GM18498 (cell line): ENCODE data around the gene S100A5.
"Not testable (repeated sequence)": the region's sequence is repeated elsewhere in the genome, so short reads cannot be mapped to it uniquely, and the experiment has no call there.

Experiments
- ATAC-seq: cut with Tn5 transposase; IDR thresholded peaks from one replicate; pipeline ENCODE4 v1.9.1; 2021; ENCODE audit warnings: mild to moderate bottlenecking, moderate library complexity; ENCODE audit not compliant: unreplicated experiment

The S100A5 gene, protein sequence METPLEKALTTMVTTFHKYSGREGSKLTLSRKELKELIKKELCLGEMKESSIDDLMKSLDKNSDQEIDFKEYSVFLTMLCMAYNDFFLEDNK

DNA sequence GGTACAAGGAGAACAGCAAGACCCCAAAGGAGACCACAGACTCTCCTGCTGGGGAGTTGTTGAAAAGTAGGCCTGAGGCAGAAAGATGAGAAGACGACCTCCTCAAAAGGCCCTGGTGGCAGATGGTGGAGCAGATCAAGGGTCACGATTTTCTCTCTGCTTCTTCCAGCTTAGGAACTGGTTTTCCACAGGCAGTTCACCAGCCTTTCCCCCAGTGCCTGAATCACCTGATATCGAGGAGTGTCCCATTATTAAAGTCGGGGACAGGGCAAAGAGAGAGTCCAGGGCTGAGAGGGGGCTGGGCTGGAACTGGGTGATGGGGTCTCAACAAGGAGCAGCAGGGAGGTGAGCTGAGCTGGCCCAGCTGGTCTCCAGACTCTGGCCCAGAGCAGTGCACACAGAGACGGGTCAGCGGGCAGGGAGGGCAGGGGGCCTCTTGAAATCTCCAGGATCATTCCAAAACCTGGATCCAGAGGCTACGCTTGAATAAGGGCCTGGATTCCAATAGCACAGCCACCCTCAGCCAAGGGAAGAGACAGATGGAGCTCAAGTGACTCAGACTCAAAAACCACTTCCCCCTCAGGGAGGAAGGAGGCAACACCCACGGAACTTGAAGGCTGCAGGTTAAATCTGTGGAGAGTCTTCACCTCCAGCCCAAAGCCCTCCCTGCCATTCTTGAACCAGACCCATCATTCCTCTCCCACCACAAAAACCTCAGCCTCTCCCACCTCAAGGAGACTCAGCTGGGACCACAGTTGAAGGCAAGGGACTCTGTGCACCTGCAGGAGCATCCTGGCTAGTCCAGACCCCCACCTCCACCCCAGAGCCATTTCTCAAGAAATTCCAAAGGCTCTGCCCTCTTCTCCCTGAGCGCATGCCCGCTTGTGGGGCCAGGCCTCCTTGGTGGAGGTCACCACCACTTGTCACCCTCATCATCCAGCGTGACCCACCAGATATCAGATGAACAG lies at the start of gene S100A5:
S100A5 (minus strand) TSS at position 541 of the 968 bp plus-strand sequence. CDS start 743 bp downstream, outside the sequence.
- no peak for ATAC-seq

DNA sequence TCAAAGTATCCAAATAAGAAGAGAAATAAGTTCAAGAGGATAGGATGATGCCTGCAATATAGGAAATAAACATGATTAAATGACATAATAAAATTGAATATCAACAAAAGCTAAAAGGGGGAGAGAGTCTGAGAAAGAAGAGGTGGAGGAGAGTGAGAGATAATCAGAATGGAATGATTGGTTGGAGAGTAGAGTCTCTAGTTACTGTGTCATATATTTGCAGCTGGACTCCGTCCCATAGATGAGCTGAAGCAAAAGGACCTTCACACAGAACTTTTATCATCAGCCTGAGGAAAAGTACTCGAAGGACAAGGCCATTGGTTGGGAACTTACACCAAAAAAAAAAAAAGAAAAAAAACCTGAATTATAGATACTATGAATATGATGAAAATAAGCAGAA lies 47.7 kb upstream of the S100A5 start:
- ATAC-seq, result no peak

DNA sequence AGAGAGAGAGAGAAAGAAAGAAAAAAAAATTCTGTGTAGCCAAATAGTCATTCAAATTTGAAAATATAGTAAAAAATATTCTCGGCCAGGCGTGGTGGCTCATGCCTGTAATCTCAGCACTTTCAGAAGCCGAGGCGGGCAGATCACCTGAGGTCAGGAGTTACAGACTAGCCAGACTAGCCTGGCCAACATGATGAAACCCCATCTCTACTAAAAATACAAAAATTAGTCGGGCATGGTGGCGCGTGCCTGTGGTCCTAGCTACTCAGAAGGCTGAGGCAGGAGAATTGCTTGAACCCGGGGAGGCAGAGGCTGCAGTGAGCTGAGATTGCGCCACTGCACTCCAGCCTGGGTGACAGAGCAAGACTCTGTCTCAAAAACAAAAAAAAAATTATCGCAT lies 47.3 kb upstream of the S100A5 start:
- not testable (repeated sequence) for ATAC-seq

DNA sequence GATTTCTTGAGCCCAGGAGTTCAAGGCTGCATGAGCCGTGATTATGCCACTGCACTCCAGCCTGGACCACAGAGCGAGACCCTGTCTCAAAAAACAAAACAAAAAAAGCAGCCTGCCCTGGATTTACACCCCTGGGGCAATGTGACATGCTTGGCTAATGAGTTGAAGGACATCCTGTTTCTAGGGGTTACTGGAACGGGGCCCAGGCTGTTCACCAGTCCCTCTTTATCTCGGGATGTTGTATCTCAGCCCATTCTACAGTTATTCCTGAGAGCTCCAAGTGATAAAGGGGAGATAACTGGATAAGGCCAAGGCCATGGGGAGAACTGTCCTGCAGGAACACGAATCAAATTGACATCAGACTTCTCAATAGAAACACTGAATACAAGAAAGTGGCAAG lies 46.6 kb upstream of the S100A5 start:
- ATAC-seq, result no peak

DNA sequence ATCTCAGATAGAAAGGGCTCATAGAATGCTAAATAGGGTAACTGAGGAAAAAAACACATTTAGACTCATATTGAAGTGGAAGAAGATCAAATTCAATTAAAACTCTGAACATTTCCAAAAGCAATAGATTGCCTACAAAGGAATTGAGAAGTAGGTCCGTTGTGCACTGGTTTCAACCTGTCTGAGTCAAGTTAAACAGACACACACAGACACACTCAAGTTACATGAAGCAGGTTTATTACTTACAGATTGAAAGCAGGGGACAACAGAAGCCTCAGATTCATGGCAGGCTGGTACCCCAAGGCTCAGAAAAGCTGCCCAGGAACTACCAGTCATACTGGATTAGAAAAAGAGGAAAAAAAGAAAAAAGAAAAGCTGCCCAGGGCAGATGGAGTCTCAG lies 45.6 kb upstream of the S100A5 start:
- no peak for ATAC-seq

DNA sequence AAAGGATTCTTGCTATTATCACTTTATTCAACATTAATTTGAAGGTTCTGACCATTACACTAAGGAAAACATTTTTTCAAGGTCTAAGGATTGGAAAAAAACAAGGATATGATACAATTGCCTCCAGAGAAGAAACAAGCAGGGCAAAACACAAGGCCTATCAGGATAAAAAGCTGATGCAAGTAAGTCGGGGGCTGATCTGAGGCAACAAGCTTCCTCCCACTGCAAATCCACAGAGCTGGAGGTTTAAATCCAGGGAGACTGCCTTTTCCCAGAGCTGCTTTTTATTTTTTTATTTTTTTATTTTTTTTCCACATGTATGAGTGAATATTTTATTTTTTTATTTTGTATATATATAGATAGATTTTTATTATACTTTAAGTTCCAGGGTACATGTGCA lies 44.3 kb upstream of the S100A5 start:
- no peak for ATAC-seq

DNA sequence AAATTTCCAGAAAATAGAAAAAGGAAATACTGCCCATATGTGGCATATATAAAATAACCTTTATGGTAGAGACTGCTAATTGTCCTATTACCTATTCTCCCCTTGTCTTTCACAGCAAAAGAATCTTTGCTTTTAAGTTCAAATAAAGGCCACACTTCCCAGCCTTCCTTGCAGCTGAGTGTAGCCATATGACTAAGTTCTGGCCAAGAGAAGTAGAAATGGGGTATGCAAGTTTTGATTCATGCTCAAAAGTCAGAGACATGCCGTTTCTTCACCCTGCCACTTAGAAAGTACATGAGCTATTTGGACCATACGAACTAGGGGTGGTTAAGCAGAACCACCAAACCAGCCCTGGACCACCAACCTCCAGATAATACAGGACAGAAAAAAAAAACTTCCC lies 43.2 kb upstream of the S100A5 start:
- no peak for ATAC-seq

DNA sequence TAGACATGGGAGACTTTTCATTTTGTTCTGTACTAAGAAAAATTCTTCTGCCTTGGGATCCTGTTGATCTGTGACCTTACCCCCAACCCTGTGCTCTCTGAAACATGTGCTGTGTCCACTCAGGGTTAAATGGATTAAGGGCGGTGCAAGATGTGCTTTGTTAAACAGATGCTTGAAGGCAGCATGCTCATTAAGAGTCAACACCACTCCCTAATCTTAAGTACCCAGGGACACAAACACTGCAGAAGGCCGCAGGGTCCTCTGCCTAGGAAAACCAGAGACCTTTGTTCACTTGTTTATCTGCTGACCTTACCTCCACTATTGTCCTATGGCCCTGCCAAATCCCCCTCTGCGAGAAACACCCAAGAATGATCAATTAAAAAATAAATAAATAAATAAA lies 42.8 kb upstream of the S100A5 start:
- ATAC-seq, result not testable (repeated sequence)

DNA sequence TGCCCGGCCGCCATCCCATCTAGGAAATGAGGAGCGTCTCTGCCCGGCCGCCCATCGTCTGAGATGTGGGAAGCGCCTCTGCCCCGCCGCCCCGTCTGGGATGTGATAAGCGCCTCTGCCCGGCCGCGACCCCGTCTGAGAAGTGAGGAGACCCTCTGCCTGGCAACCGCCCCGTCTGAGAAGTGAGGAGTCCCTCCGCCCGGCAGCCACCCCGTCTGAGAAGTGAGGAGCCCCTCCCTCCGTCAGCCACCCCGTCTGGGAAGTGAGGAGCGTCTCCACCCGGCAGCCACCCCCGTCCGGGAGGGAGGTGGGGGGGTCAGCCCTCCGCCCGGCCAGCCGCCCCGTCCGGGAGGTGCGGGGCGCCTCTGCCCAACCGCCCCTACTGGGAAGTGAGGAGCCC lies 42.1 kb upstream of the S100A5 start:
- not testable (repeated sequence) for ATAC-seq

DNA sequence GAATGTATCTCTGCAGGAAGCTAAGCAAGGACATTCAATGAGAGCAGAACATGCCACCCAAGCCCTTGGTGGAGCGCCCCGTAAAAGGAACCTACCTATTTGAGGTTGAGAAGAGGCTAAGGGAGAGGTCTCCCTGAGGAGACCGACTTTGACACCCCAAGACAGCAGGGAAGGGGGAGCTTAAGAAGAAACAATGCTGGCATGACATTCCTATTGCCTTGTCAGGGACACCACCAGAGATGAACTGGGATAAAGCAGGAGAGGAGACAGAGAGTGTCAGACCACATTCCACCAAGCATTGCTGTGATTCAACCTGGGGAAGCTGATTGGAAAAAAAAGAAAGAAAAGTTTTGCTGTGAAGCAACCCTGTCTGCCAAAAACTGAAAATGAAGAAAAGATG lies 38.2 kb upstream of the S100A5 start:
- no peak for ATAC-seq

DNA sequence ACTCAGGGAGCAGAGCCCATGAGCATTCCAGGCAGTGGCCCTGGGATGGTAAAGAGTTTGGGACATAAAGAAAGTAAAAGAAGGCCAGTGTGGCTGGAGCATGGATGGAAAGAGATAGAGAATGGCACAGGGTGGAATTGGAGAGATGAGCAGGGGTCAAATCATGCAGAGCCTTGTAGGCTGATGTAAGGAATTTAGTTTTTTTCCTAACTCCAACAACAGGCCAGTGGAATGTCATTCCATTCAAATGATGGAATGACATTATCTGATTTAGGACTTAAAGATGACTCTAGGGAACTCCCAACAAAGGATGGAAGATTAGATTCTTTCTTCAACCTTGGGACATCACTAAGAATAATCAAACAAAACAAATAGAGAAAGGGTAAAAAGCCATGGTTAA lies 37.8 kb upstream of the S100A5 start:
- no peak for ATAC-seq

DNA sequence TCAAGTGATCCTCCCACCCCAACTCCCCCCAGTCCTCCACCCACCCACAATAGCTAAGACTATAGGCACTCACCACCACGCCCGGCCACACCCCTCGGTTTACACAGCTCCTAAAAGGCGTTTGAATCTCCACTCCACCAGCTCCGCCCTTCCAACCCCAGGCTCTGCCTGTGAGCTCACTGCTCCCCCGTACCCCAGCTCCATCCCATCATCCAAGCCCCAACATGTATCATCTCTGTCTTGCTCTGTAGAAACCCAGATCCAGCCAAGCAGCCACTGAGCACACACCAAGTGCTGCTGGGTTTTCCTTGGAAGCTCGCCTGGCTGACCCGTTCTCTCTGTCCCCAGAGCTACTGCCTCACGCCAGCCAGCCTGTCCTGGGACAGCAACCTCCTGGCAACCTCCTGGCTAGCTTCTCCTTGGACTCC lies 36.9 kb upstream of the S100A5 start:
- ATAC-seq, result no peak

DNA sequence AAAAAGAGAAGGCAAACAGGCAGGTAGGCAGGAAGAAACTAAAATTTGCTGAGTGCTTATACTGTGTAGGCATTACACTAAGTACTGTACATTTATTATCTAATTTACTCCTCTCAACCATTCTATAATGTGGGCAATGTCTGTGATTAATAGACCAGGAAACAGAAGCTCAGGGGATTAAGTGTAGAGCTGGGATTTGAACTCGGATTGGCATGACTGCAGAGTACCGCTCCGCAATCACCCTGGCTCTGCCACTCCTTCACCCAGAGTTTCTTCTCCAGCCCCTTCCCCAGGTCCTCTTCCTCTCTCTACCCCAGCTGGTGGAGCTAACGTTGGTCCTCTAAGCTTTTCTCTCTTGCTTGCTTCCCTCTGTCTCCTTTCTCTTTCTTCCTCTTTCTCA lies 36.4 kb upstream of the S100A5 start:
- ATAC-seq, result no peak

DNA sequence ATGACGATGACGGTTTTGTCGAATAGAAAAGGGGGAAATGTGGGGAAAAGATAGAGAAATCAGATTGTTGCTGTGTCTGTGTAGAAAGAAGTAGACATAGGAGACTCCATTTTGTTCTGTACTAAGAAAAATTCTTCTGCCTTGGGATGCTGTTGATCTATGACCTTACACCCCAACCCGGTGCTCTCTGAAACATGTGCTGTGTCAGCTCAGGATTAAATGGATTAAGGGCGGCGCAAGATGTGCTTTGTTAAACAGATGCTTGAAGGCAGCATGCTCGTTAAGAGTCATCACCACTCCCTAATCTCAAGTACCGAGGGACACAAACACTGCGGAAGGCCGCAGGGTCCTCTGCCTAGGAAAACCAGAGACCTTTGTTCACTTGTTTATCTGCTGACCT lies 34.8 kb upstream of the S100A5 start:
- not testable (repeated sequence) for ATAC-seq

DNA sequence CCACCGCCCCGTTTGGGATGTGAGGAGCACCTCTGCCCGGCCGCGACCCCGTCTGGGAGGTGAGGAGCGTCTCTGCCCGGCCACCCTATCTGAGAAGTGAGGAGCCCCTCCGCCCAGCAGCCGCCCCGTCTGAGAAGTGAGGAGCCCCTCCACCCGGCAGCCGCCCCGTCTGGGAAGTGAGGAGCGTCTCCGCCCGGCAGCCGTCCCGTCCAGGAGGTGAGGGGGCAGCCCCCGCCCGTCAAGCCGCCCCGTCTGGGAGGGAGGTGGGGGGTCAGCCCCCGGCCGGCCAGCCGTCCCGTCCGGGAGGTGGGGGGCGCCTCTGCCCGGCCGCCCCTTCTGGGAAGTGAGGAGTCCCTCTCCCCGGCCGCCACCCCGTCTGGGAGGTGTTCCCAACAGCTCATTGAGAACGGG lies 34.4 kb upstream of the S100A5 start:
- ATAC-seq, result not testable (repeated sequence)

DNA sequence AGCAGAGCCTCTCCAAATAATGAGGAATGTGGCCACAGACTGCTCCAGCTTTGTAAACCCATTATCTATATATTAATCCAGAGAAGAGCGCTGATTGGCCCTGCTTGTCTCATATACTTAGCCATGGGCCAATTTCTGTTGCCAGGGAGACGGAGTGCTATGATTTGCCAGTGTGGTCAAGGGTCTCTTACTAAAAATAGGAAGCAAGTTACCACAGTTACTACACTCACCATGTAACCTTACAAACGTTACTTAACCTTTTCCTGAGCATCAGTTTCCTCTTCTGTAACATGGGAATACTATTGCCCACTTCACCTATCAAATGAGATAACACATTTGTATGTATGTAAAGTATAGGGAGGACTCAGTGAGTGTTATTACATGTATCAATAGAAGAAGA lies 32.6 kb upstream of the S100A5 start:
- no peak for ATAC-seq

DNA sequence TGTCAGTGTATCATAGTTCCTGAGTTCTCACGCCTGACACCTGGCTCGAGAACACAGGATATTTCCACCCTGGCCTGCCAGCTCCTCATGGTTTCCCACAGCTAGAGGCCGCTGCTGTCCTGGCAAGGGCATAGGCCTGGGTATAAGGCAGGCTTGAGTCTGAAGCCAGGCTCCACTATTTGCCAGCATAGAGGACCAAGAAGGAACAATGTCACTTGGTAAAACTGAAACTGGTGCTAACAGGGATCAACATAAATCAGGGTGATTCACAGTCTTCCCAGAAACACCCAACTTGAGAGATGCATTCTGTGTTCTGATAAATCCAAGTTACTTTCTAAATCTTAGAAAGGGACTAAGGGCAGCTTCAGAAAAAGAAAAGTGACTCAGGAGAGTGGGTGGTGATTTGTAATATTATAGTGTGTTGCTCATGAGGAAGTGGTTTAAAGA lies 31.9 kb upstream of the S100A5 start:
- no peak for ATAC-seq

DNA sequence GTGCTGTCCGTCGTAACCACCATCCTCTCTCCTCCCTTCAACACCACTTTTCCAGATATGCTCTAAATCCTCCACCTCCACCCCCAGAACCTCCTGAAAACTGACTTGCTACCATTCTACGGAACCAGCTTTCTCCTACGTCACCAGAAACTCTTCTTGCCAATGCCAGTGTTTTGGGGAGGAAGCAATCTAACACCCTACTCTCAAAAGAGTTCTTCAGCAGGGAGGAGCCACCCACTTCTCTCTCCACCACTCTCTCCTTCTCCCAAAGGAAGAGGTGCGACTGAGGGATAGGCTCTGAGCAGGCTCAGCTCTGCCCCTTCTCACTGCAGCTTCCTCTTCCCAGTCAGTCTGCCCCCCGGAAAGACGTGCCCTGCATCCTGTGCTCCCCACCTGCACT lies 31.0 kb upstream of the S100A5 start:
- no peak for ATAC-seq

DNA sequence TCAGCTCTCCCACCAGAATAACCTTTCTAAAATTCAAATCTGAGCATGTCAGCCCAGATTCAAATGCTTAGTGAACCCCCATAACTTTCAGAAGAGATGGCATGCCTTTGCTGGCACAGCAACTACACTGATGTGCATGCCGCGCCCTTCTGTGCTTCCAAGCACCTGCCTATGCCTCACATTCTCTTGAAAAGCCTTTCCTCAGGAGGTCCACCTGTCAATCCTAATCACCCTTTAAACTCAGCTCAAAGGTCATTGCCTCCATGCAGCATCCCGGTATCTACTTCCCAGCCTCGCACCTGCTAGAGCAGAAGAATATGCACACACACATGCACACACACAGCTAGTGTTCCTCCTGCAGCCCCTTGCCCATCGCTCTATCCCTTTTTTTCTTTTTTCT lies 30.1 kb upstream of the S100A5 start:
- no peak for ATAC-seq

DNA sequence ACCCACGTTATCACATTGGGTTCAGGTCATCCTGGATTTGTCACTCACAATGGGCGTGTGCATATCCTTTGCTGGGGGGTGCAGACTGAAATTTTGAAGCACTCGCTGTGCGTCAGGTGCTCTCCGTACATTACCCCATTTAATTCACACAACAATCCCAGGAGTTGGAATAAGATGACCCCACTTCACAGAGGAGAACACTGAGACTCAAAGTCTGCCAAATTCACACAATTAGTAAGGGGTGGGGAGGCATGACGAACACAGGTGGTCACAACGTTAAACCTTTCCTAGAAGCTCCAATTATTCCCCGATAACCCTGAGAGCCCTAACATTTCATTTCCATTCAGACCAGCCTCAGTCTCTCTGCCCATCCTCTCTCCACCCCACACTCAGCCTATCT lies 28.7 kb upstream of the S100A5 start:
- ATAC-seq, result no peak

DNA sequence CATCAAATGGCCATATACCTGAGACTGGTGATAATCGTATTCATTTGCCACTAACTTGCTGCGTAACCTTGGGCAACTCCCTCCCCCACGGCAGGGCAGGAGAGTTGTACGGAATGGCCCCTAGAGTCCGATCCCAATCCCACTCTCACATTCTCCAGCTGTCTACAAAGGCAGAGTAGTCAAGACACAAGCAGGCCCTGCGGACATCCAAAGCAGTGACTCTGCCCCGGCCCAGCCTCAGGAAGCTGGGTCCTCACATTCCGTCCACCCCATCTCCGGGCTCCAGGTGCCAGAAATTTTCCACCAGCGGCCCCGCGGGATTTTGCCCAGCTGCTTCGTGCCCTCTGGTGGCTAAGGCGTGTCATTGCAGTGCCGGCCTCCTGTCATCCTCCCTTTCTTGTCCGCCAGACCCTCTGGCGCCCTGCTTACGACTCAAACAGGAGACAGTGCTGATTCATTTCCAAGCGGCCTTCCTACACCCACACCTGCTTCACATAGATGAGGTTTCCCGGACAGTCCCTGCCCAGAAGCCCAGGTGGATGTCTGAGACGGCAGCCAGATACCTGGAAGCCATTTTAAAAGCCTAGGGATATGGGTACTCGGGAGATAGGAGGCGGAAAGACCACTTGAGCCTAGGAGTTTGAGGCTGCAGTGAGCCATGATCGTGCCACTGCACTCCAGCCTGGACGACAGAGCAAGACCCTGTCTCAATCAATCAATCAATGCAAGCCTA lies 27.8 kb upstream of the S100A5 start:
- no peak for ATAC-seq
